Dermis lymphatic vessel endothelial cell (primary cell): ENCODE results near the gene CDK5RAP2. TPM values are rescaled to one million over a fixed set of nuclear protein-coding genes. Genes with fewer than 3 reads are reported as not detected.

Source experiments
- total RNA-seq: library from RNA; depleted of rRNA; stranded (reverse); fragments of >200 nt; gene quantifications from 2 replicates; pipeline ENCODE4 v1.2.1, GENCODE V29; 2014

CDK5RAP2 gene
- total RNA-seq: 15.9 and 16.1 TPM in 2 replicates

DNA sequence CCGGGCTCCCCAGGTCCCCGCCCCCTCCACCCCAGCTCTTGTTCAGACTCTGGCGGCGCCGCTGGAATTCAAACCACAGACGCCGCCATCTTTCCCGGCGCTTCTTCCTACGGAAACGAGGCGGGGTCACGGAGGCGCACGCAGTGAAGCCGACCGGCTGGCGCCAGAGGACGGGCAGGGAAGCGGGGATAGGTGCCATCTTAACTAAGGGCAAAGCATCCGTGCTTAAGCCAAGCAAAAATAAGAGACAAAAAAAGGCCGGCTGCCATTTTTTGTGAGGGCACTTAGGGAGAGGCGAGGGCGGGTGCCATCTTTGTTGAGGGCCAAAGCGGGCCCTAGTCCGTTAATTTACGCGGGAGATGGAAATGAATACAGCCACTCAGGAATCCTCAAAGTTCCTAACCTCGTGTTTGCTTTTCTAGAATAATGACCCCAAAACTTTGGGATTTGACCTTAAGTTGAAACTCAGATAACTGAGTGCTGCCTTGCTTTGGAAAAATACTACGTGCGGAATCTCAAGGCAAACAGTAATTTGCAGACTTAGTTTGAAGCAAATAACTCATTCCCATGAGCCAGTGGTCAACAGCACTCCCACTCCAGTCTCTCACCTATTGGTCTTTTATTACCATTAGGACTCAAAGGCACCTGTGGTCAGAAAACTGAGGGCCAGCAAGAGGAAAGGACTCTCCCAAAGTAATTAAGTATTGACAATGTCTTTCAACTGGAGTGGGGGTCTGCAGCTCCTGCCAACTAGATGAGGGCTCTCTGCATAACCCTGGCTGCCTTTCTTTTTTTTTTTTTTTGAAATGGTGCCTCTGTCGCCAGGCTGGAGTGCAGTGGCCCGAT is at the start of gene CDK5RAP2:
TSS of gene CDK5RAP2 (minus strand) at position 117 of the 846 bp plus-strand sequence. CDS start 189 bp downstream, outside the sequence.

Other genes with a start within 250 kb of the CDK5RAP2 start
- 5.0 and 5.1 TPM in 2 replicates for gene MEGF9, start 134.3 kb upstream of the CDK5RAP2 start, total RNA-seq
- gene FBXW2, start 213.2 kb upstream of the CDK5RAP2 start, total RNA-seq: 32.7 and 34.8 TPM in 2 replicates